Liver (tissue), 9 donors: ENCODE measurements around the gene TOR1AIP1. TPM values are rescaled to one million over a fixed set of nuclear protein-coding genes. Genes with fewer than 3 reads are reported as not detected.
A peak's percentile ranks its signal among the peaks of the same experiment; 100 is the strongest.

Experiments used
- DNase-seq: peaks from one replicate; pipeline ENCODE4 v3.0.0-alpha.2; 2017; ENCODE audit warnings: low spot score
- H3K27ac ChIP-seq, 2 donors: one replicate each; pipeline ENCODE4 v1.7.0; 2013; ENCODE audit warnings: inconsistent platforms in 2 of 2, low read length in 2 of 2, control low read depth in 1 of 2, low read depth in 1 of 2, mild to moderate bottlenecking in 1 of 2
- H3K27me3 ChIP-seq, 4 donors: one replicate each; pipeline versions ENCODE4 v1.6.1 to v1.7.0; 2013; ENCODE audit warnings: low read length in 3 of 4, inconsistent platforms in 1 of 4, mild to moderate bottlenecking in 1 of 4, moderate library complexity in 1 of 4; ENCODE audit not compliant: control insufficient read depth in 4 of 4, insufficient read depth in 4 of 4
- H3K36me3 ChIP-seq, 4 donors: one replicate each; pipeline versions ENCODE4 v1.6.1 to v1.7.0; 2013; ENCODE audit warnings: low read length in 3 of 4, mild to moderate bottlenecking in 3 of 4, low read depth in 1 of 4, moderate library complexity in 1 of 4; ENCODE audit not compliant: control insufficient read depth in 4 of 4, insufficient read depth in 3 of 4
- H3K4me1 ChIP-seq, 4 donors: one replicate each; pipeline versions ENCODE4 v1.6.1 to v1.7.0; 2013; ENCODE audit warnings: low read length in 3 of 4, mild to moderate bottlenecking in 3 of 4, moderate library complexity in 1 of 4; ENCODE audit not compliant: control insufficient read depth in 4 of 4, insufficient read depth in 4 of 4
- H3K4me3 ChIP-seq, 3 donors: one replicate each; pipeline versions ENCODE4 v1.6.1 to v1.7.0; 2013; ENCODE audit warnings: low read length in 3 of 3, control low read depth in 1 of 3, low read depth in 1 of 3, mild to moderate bottlenecking in 1 of 3
- H3K9ac ChIP-seq, 2 donors: one replicate each; pipeline ENCODE4 v1.7.0; 2013; ENCODE audit warnings: low read length in 2 of 2, mild to moderate bottlenecking in 2 of 2, moderate library complexity in 2 of 2, control low read depth in 1 of 2, low read depth in 1 of 2
- H3K9me3 ChIP-seq, 4 donors: one replicate each; pipeline versions ENCODE4 v1.6.1 to v1.7.0; 2013; ENCODE audit warnings: low read length in 3 of 4; ENCODE audit not compliant: control insufficient read depth in 4 of 4
- CTCF ChIP-seq: fragments of 150-350 bp; IDR thresholded peaks from 2 replicates; pipeline ENCODE4 v1.5.1; 2017; ENCODE audit warnings: improper control_type of control experiment, low read depth, low read length; ENCODE audit not compliant: missing input control
- EGR1 ChIP-seq, 2 donors: IDR thresholded peaks; 2 replicates each; pipeline ENCODE4 v1.6.1; 2016 to 2018; ENCODE audit warnings: antibody characterized with exemption in 2 of 2, low read depth in 2 of 2
- FOXA1 ChIP-seq: IDR thresholded peaks from 2 replicates; pipeline ENCODE4 v1.6.1; 2016; ENCODE audit warnings: antibody characterized with exemption
- FOXA2 ChIP-seq: IDR thresholded peaks from 2 replicates; pipeline ENCODE4 v1.6.1; 2016; ENCODE audit warnings: antibody characterized with exemption
- GABPA ChIP-seq, 2 donors: IDR thresholded peaks in 1 of 2; conservative IDR thresholded peaks in 1 of 2; 2 replicates each; pipeline ENCODE4 v1.6.1; 2016; ENCODE audit warnings: antibody characterized with exemption in 2 of 2, mild to moderate bottlenecking in 1 of 2, moderate library complexity in 1 of 2
- HNF4A ChIP-seq, 2 donors: conservative IDR thresholded peaks; 2 replicates each; pipeline ENCODE4 v1.6.1; 2016; ENCODE audit warnings: antibody characterized with exemption in 2 of 2, mild to moderate bottlenecking in 2 of 2
- HNF4G ChIP-seq: IDR thresholded peaks from 2 replicates; pipeline ENCODE4 v1.6.1; 2016; ENCODE audit warnings: antibody characterized with exemption
- JUND ChIP-seq, 2 donors: IDR thresholded peaks; 2 replicates each; pipeline ENCODE4 v1.6.1; 2016; ENCODE audit warnings: antibody characterized with exemption in 2 of 2
- NR2F2 ChIP-seq: IDR thresholded peaks from 2 replicates; pipeline ENCODE4 v1.6.1; 2016; ENCODE audit warnings: antibody characterized with exemption
- RAD21 ChIP-seq, 2 donors: IDR thresholded peaks; 2 replicates each; pipeline ENCODE4 v1.6.1; 2016; ENCODE audit warnings: antibody characterized with exemption in 2 of 2, mild to moderate bottlenecking in 2 of 2
- REST ChIP-seq: IDR thresholded peaks from 2 replicates; pipeline ENCODE4 v1.6.1; 2016; ENCODE audit warnings: antibody characterized with exemption, mild to moderate bottlenecking
- SP1 ChIP-seq: IDR thresholded peaks from 2 replicates; pipeline ENCODE4 v1.6.1; 2018; ENCODE audit warnings: antibody characterized with exemption, mild to moderate bottlenecking
- TAF1 ChIP-seq: conservative IDR thresholded peaks from 2 replicates; pipeline ENCODE4 v1.6.1; 2016; ENCODE audit warnings: antibody characterized with exemption, mild to moderate bottlenecking
- YY1 ChIP-seq: IDR thresholded peaks from 2 replicates; pipeline ENCODE4 v1.6.1; 2016; ENCODE audit warnings: antibody characterized with exemption, mild to moderate bottlenecking
- WGBS: extraction: QIAGEN DNeasy Blood & Tissue Kit; methylation state at CpG from one replicate; pipeline ENCODE4 v1.1.7; 2013; 5-methylcytosine and 5-hydroxymethylcytosine counted together
- polyA plus RNA-seq, 2 donors: library from polyadenylated mRNA; stranded (reverse) in 1 of 2; unstranded in 1 of 2; fragments of 200-250 nt in 1 of 2; fragments of >200 nt in 1 of 2; fragmentation: Nextera tagmentation in 1 of 2; extraction: Ambion mirVana in 1 of 2; gene quantifications; one replicate each; pipeline versions ENCODE4 v1.2.1 to v1.2.3, GENCODE V29; 2013 to 2015
- total RNA-seq, 2 donors: library from RNA; depleted of rRNA; stranded (reverse); fragments of >200 nt; gene quantifications; one replicate each; pipeline ENCODE4 v1.2.3, GENCODE V29; 2014
- TF ChIP-seq, protein P1 (sequence below): IDR thresholded peaks from 2 replicates; pipeline ENCODE4 v1.6.1; 2016; ENCODE audit warnings: antibody characterized with exemption
- TF ChIP-seq, protein P2 (sequence below): IDR thresholded peaks from 2 replicates; pipeline ENCODE4 v1.6.1; 2016; ENCODE audit warnings: antibody characterized with exemption
- TF ChIP-seq, protein P3 (sequence below): IDR thresholded peaks from 2 replicates; pipeline ENCODE4 v1.6.1; 2016; ENCODE audit warnings: antibody characterized with exemption
- donor health status: healthy.
- donor health status: healthy.
- donor health status: healthy.
- donor health status: healthy.
- donor health status: healthy.

The TOR1AIP1 gene
- total and polyA plus RNA-seq, 4 donors, result 7.1 to 21.3 (median 16.7) TPM

DNA sequence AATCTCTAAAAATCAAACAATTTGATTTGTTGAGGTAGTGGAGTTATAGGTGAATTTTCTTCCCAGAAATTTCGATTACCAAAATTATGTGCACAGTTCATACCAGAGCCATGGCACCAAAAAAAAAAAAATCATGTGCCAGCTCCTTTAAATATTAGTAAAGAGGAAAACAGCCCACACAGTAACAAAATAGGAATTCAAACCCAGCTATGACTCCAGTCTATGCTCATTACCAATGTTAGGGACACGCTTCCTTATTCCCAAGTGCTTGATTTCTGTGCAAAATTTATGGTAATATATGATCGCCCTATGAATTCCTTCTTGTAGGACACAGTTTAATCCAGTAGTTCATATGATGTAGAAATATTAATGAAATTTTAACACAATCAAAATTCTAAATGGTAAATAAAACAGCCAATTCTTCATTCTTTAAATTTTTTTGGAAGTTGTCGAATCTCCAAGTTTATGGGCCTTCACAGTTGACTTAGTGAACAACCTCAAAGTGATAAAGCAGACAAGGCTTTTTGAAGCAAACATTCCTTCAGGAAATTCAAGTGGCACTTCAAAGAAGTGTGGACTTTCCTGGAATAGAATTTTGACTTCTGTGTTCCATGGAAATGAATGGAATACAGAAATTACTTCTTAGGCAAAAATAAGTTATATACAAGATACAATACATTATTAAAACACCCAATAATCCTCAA lies 6.3 kb upstream of the TOR1AIP1 start:
- H3K9ac ChIP-seq, result peak overlapping the region in 1 of 2 donors; percentile 96
- TF ChIP-seq, protein P1, sequence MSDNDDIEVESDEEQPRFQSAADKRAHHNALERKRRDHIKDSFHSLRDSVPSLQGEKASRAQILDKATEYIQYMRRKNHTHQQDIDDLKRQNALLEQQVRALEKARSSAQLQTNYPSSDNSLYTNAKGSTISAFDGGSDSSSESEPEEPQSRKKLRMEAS, result no peak
- TF ChIP-seq FOXA2, result no peak
- no peak for TF ChIP-seq HNF4G
- no peak for TF ChIP-seq FOXA1
- no peak for TF ChIP-seq HNF4A (conservative IDR thresholded peaks at IDR 0.05)
- TF ChIP-seq CTCF, result no peak
- no peak for TF ChIP-seq GABPA (IDR thresholded peaks at IDR 0.05 in 1 of 2, conservative IDR thresholded peaks at IDR 0.05 in 1 of 2)
- TF ChIP-seq JUND (IDR thresholded peaks at IDR 0.05), result no peak
- TF ChIP-seq TAF1, result no peak
- no peak for TF ChIP-seq SP1
- TF ChIP-seq, protein P2, sequence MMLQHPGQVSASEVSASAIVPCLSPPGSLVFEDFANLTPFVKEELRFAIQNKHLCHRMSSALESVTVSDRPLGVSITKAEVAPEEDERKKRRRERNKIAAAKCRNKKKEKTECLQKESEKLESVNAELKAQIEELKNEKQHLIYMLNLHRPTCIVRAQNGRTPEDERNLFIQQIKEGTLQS, result no peak
- TF ChIP-seq, protein P3, sequence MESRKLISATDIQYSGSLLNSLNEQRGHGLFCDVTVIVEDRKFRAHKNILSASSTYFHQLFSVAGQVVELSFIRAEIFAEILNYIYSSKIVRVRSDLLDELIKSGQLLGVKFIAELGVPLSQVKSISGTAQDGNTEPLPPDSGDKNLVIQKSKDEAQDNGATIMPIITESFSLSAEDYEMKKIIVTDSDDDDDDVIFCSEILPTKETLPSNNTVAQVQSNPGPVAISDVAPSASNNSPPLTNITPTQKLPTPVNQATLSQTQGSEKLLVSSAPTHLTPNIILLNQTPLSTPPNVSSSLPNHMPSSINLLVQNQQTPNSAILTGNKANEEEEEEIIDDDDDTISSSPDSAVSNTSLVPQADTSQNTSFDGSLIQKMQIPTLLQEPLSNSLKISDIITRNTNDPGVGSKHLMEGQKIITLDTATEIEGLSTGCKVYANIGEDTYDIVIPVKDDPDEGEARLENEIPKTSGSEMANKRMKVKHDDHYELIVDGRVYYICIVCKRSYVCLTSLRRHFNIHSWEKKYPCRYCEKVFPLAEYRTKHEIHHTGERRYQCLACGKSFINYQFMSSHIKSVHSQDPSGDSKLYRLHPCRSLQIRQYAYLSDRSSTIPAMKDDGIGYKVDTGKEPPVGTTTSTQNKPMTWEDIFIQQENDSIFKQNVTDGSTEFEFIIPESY, result no peak
- TF ChIP-seq RAD21 (IDR thresholded peaks at IDR 0.05), result no peak
- no peak for TF ChIP-seq YY1
- H3K4me1 ChIP-seq, result peaks cover 14 to 44% (median 40%) of the 10 kb centered on the region in 4 donors
- WGBS, result 79% methylated on average over 4 of the region's 4 CpGs
- peak overlapping the region; percentile 12 to 93 (median 68) for H3K4me3 ChIP-seq
- no peak for DNase-seq
- peak overlapping the region; percentile 83 to 85 for H3K27ac ChIP-seq
- H3K27me3 ChIP-seq, result no peaks in the 10 kb centered on the region
- no peaks in the 10 kb centered on the region for H3K9me3 ChIP-seq
- H3K36me3 ChIP-seq, result peaks cover 0 to 10% (median 2%) of the 10 kb centered on the region in 4 donors

- Histone ChIP-seq H3K4me3 (peak overlapping the region; percentile 68 to 97 (median 93)), H3K27me3 (no peaks in the 10 kb centered on the region), H3K9ac (peak overlapping the region; percentile 96 to 98), H3K27ac (peak overlapping the region; percentile 83 to 85), H3K9me3 (no peaks in the 10 kb centered on the region), H3K4me1 (peaks cover 15 to 48% (median 40%) of the 10 kb centered on the region in 4 donors), H3K36me3 (peaks cover 0 to 10% (median 2%) of the 10 kb centered on the region in 4 donors)
- WGBS, result 20% methylated on average over 3 of the region's 3 CpGs
- DNase-seq, result no peak
- TF ChIP-seq, protein P3, result peak; percentile 32
- TF ChIP-seq NR2F2 (no peak), EGR1 (IDR thresholded peaks at IDR 0.05; ENCODE audit: low read depth in 2 of 2) (no peak), TAF1 (no peak), SP1 (no peak), RAD21 (IDR thresholded peaks at IDR 0.05) (no peak), REST (peak; percentile 74), YY1 (peak; percentile 76), HNF4G (no peak), CTCF (no peak), FOXA2 (peak; percentile 62), GABPA (IDR thresholded peaks at IDR 0.05 in 1 of 2, conservative IDR thresholded peaks at IDR 0.05 in 1 of 2) (no peak), FOXA1 (no peak)
- TF ChIP-seq, protein P2, result peak; percentile 93
Observed at GRCh38 chr1:179876300-179876715, 5.8 kb upstream of the TOR1AIP1 start.
